ENCODE measurements around the gene CLSTN3. TPM values are rescaled to one million over a fixed set of nuclear protein-coding genes. Genes with fewer than 3 reads are reported as not detected.

CLSTN3 gene
- total and polyA plus RNA-seq, 2 donors (not counting 3 experiments of a cell fraction or from before 2014, with no cell fraction given): 27.8 to 45.9 TPM

- no peak overlapping the region for H3K9ac ChIP-seq (replicated peaks; ENCODE audit: extremely low read depth, insufficient read depth, low read length)
- dilution Hi-C loops (cut with MboI; ENCODE audit: extremely low pct_ligation_motif_present, low sequenced_read_pairs): no loop called here
- H3K4me2 ChIP-seq (ENCODE audit: insufficient read depth, low read length): no peak overlapping the region
- H3K9me3 ChIP-seq (replicated peaks; ENCODE audit: control insufficient read depth, insufficient read depth, low read length): no peaks in the 10 kb centered on the region
- H3K36me3 ChIP-seq (ENCODE audit: control insufficient read depth in 2 of 2, extremely low read depth in 1 of 2, insufficient read depth in 2 of 2, low read length in 2 of 2): no peaks in the 10 kb centered on the region
- H3K27ac ChIP-seq (ENCODE audit: insufficient read depth, low read depth, low read length): no peak overlapping the region
- FAIRE-seq (no peak), DNase-seq (ENCODE audit: low read depth, low spot score) (no peak)
- ChIA-PET POLR2A (no interaction called here), CTCF (no interaction called here)
- BruUV-seq (replicated peaks): no TSS peak
- intact Hi-C loops (cut with micrococcal nuclease): no loop called here
- H3K79me2 ChIP-seq (ENCODE audit: control insufficient read depth, insufficient read depth, low read length): no peaks in the 10 kb centered on the region
- peaks cover 38% of the 10 kb centered on the region for H3K4me1 ChIP-seq (ENCODE audit: control insufficient read depth, extremely low read depth, insufficient read depth, low read length)
- no peaks in the 10 kb centered on the region for H3K27me3 ChIP-seq (ENCODE audit: control insufficient read depth in 2 of 2, insufficient read depth in 2 of 2, low read length in 2 of 2)
- H4K20me1 ChIP-seq (replicated peaks; ENCODE audit: control insufficient read depth, extremely low read depth, insufficient read depth, low read length): no peaks in the 10 kb centered on the region
- no peak overlapping the region for H3K4me3 ChIP-seq (replicated peaks in 1 of 3; ENCODE audit: insufficient read depth in 1 of 3, low read depth in 1 of 3, low read length in 3 of 3)
- H3K9me1 ChIP-seq (replicated peaks; ENCODE audit: control insufficient read depth, extremely low read depth, insufficient read depth, low read length): no peaks in the 10 kb centered on the region
- TF ChIP-seq CTCF (IDR thresholded peaks at IDR 0.05; ENCODE audit: extremely low read depth in 1 of 2, insufficient read depth in 1 of 2, low read depth in 1 of 2, low read length in 2 of 2): no peak
- no peak for TF ChIP-seq POLR2A (IDR thresholded peaks at IDR 0.05; ENCODE audit: low read depth, low read length)
- TF ChIP-seq MAX (IDR thresholded peaks at IDR 0.05; ENCODE audit: insufficient read depth, insufficient read length): no peak
- no peak for TF ChIP-seq POLR2AphosphoS5 (IDR thresholded peaks at IDR 0.05; ENCODE audit: insufficient read depth, low read depth, low read length)
- TF ChIP-seq MYC (IDR thresholded peaks at IDR 0.05; ENCODE audit: low read depth, low read length): no peak
- no peak for TF ChIP-seq FOS (IDR thresholded peaks at IDR 0.05; ENCODE audit: borderline replicate concordance, insufficient read depth, low read length)
- no peak for TF ChIP-seq EZH2 (IDR thresholded peaks at IDR 0.05; ENCODE audit: borderline replicate concordance, low read depth, low read length, severe bottlenecking)
- no peak for TF ChIP-seq GATA2 (IDR thresholded peaks at IDR 0.05; ENCODE audit: insufficient read depth, insufficient read length, low read depth, low read length)
- no peak for TF ChIP-seq JUN (IDR thresholded peaks at IDR 0.05; ENCODE audit: borderline replicate concordance, insufficient read depth, insufficient read length, low read depth)
- H2AFZ ChIP-seq (ENCODE audit: low read depth, low read length): no peak overlapping the region
Observed at GRCh38 chr12:7127916-7128626, 2.1 kb upstream of the CLSTN3 start.

Data from endothelial cell of umbilical vein (primary cell).